ENCODE data around the gene KCNMA1.

KCNMA1 gene

GRCh38 chr10:77424257-77424656, 213.4 kb downstream of the KCNMA1 start:
- no peaks in the 10 kb centered on the region for H3K4me1 ChIP-seq (ENCODE audit: low read depth, poor library complexity, severe bottlenecking)
- H3K4me2 ChIP-seq, result no peak overlapping the region
- no peaks in the 10 kb centered on the region for H3K27me3 ChIP-seq (ENCODE audit: insufficient read depth, low read depth)
- H3K27ac ChIP-seq, result no peak overlapping the region
- H3K9ac ChIP-seq, result no peak overlapping the region
- no peak for TF ChIP-seq CTCF (conservative IDR thresholded peaks at IDR 0.05; ENCODE audit: low read depth, low read length)
- no peak overlapping the region for H2AFZ ChIP-seq (ENCODE audit: low read depth)
- H3K36me3 ChIP-seq (ENCODE audit: insufficient read depth), result no peaks in the 10 kb centered on the region
- H3K79me2 ChIP-seq (ENCODE audit: insufficient read depth, low read depth), result no peaks in the 10 kb centered on the region
- H3K4me3 ChIP-seq (IDR thresholded peaks at IDR 0.05; ENCODE audit: insufficient read depth, low read depth, low read length), result no peak overlapping the region
- no peaks in the 10 kb centered on the region for H4K20me1 ChIP-seq (ENCODE audit: insufficient read depth)

GRCh38 chr10:77422491-77423338, 214.9 kb downstream of the KCNMA1 start:
- Histone ChIP-seq H2AFZ (ENCODE audit: low read depth) (no peak overlapping the region), H3K36me3 (ENCODE audit: insufficient read depth) (no peaks in the 10 kb centered on the region), H3K9ac (no peak overlapping the region), H3K27me3 (ENCODE audit: insufficient read depth, low read depth) (no peaks in the 10 kb centered on the region), H3K4me3 (IDR thresholded peaks at IDR 0.05; ENCODE audit: insufficient read depth, low read depth, low read length) (no peak overlapping the region), H3K4me2 (no peak overlapping the region), H3K4me1 (ENCODE audit: low read depth, poor library complexity, severe bottlenecking) (no peaks in the 10 kb centered on the region), H3K79me2 (ENCODE audit: insufficient read depth, low read depth) (no peaks in the 10 kb centered on the region), H3K27ac (no peak overlapping the region), H4K20me1 (ENCODE audit: insufficient read depth) (no peaks in the 10 kb centered on the region)
- TF ChIP-seq CTCF (conservative IDR thresholded peaks at IDR 0.05; ENCODE audit: low read depth, low read length), result no peak

GRCh38 chr10:77421591-77421990, 216.0 kb downstream of the KCNMA1 start:
- Histone ChIP-seq H3K4me2 (no peak overlapping the region), H3K4me3 (IDR thresholded peaks at IDR 0.05; ENCODE audit: insufficient read depth, low read depth, low read length) (no peak overlapping the region), H4K20me1 (ENCODE audit: insufficient read depth) (no peaks in the 10 kb centered on the region), H3K4me1 (ENCODE audit: low read depth, poor library complexity, severe bottlenecking) (no peaks in the 10 kb centered on the region), H2AFZ (ENCODE audit: low read depth) (no peak overlapping the region), H3K27me3 (ENCODE audit: insufficient read depth, low read depth) (no peaks in the 10 kb centered on the region), H3K36me3 (ENCODE audit: insufficient read depth) (no peaks in the 10 kb centered on the region), H3K9ac (no peak overlapping the region), H3K79me2 (ENCODE audit: insufficient read depth, low read depth) (no peaks in the 10 kb centered on the region), H3K27ac (no peak overlapping the region)
- TF ChIP-seq CTCF (conservative IDR thresholded peaks at IDR 0.05; ENCODE audit: low read depth, low read length), result no peak

GRCh38 chr10:77420947-77421523, 216.6 kb downstream of the KCNMA1 start:
- Histone ChIP-seq H3K27ac (no peak overlapping the region), H3K27me3 (ENCODE audit: insufficient read depth, low read depth) (no peaks in the 10 kb centered on the region), H3K4me1 (ENCODE audit: low read depth, poor library complexity, severe bottlenecking) (no peaks in the 10 kb centered on the region), H2AFZ (ENCODE audit: low read depth) (no peak overlapping the region), H3K9ac (no peak overlapping the region), H3K36me3 (ENCODE audit: insufficient read depth) (no peaks in the 10 kb centered on the region), H3K4me3 (IDR thresholded peaks at IDR 0.05; ENCODE audit: insufficient read depth, low read depth, low read length) (no peak overlapping the region), H3K79me2 (ENCODE audit: insufficient read depth, low read depth) (no peaks in the 10 kb centered on the region), H4K20me1 (ENCODE audit: insufficient read depth) (no peaks in the 10 kb centered on the region), H3K4me2 (no peak overlapping the region)
- no peak for TF ChIP-seq CTCF (conservative IDR thresholded peaks at IDR 0.05; ENCODE audit: low read depth, low read length)

Measured in KMS-11 (cell line).